Measurements from ENCODE around the gene TLR2. TPM values are rescaled to one million over a fixed set of nuclear protein-coding genes. Genes with fewer than 3 reads are reported as not detected.
"Not testable (repeated sequence)": the region's sequence is repeated elsewhere in the genome, so short reads cannot be mapped to it uniquely, and the experiment has no call there.

Gene TLR2
- total RNA-seq, 1 experiment from 2014 or later = not detected

DNA sequence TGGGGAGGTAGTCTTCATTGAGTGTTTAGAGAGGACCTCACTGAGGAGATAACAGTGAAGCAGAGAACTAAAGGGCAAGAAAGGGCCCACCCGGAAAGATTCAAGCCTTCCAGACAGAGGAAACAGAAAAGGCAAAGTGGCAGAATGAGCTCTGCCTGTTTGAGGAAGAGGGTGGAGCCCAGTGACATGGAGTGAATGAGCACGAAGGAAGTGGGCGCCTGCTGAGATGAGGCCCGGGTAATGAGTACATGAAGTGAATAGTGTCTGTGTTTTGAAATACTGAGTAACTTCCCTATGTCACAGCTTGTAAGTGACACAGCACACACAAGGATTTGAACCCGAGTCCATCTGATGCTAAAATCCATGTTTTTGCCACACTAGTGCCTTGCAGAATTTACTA lies 32.5 kb upstream of the TLR2 start:
- Histone ChIP-seq H3K4me2 (ENCODE audit: low read depth, low read length, poor library complexity, severe bottlenecking) (no peak overlapping the region), H2AFZ (ENCODE audit: low read length) (peak overlapping the region; percentile 17), H3K9me2 (replicated peaks; ENCODE audit: insufficient read depth, low read length) (no peaks in the 10 kb centered on the region), H3K9me3 (ENCODE audit: low read length) (no peaks in the 10 kb centered on the region), H3K9ac (ENCODE audit: low read length) (no peak overlapping the region), H3K4me1 (ENCODE audit: low read length) (peaks cover 19% of the 10 kb centered on the region), H3K36me3 (ENCODE audit: insufficient read depth, low read length) (no peaks in the 10 kb centered on the region), H3K79me2 (ENCODE audit: low read length) (no peaks in the 10 kb centered on the region), H4K20me1 (ENCODE audit: insufficient read depth, low read depth, low read length) (no peaks in the 10 kb centered on the region), H3K4me3 (ENCODE audit: low read length) (no peak overlapping the region), H3K27me3 (ENCODE audit: low read length) (no peaks in the 10 kb centered on the region), H3K27ac (ENCODE audit: low read length) (no peak overlapping the region)
- DNase-seq = peak; percentile 61

DNA sequence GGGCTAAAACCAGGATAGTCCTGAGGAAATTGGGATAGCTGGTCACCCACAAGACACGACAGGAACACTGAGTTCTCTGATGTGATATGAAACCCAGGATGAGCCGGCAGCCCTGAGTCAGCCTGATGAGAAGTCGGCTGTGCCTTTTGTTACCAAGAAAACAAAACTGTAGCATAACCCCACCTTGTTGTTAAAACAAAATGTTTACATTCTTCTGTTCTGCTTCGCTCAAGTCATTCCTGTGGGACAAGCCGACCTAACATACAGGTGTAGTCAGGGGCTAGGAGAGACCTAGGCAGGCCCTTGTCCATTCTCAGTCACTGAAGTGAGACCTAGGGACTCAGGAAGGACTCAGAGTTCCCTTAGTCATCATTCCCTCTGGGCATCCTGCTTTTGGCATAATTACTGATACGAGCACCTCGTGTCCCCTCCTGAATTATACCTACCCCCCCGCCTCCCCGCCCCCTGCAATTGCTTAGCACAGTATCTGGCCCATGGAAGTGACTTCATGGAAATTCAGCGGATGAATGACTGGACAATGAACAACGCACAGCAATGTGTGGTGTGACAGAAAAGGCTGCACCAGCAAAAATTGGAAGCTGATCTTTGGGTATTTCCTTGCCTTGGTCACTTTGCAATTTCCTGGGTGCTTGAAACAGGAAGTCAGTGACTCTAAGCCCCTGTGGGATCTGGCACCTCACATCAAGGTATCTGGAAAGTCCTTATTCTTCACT lies 31.9 kb upstream of the TLR2 start:
- Histone ChIP-seq H3K9me3 (ENCODE audit: low read length) (no peaks in the 10 kb centered on the region), H4K20me1 (ENCODE audit: insufficient read depth, low read depth, low read length) (no peaks in the 10 kb centered on the region), H2AFZ (ENCODE audit: low read length) (no peak overlapping the region; the same call in 1 of the 2 replicates), H3K36me3 (ENCODE audit: insufficient read depth, low read length) (no peaks in the 10 kb centered on the region), H3K27ac (ENCODE audit: low read length) (no peak overlapping the region), H3K79me2 (ENCODE audit: low read length) (no peaks in the 10 kb centered on the region), H3K4me3 (ENCODE audit: low read length) (no peak overlapping the region), H3K9me2 (replicated peaks; ENCODE audit: insufficient read depth, low read length) (no peaks in the 10 kb centered on the region), H3K4me2 (ENCODE audit: low read depth, low read length, poor library complexity, severe bottlenecking) (no peak overlapping the region), H3K4me1 (ENCODE audit: low read length) (peaks cover 19% of the 10 kb centered on the region), H3K27me3 (ENCODE audit: low read length) (no peaks in the 10 kb centered on the region), H3K9ac (ENCODE audit: low read length) (no peak overlapping the region)
- DNase-seq = no peak

DNA sequence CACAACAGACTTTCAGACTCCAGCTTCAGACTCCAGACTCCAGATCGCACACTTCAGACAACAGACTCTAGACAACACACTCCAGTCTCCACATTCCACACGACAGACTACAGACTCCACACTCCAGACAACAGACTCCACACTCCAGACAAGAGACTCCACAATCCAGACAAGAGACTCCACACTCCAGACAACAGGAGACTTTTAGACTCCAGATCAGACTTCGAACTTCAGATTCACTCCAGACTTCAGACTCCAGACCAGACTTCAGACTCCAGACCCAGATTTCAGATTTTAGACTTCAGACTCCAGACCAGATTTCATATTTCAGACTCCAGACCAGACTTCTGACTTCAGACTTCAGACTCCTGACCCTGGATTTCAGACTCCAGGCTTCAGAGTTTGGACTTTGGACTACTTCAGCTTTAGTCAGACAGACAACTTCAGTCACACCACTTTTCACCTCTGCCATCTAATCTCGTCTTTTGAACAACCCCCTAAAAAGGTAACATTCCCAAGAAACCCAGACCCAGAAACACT lies 29.0 kb upstream of the TLR2 start:
- no peaks in the 10 kb centered on the region for H4K20me1 ChIP-seq (ENCODE audit: insufficient read depth, low read depth, low read length)
- no peak overlapping the region for H3K9ac ChIP-seq (ENCODE audit: low read length)
- H3K27ac ChIP-seq (ENCODE audit: low read length) = no peak overlapping the region
- no peak overlapping the region for H3K4me3 ChIP-seq (ENCODE audit: low read length)
- H3K27me3 ChIP-seq (ENCODE audit: low read length) = no peaks in the 10 kb centered on the region
- peaks cover 8% of the 10 kb centered on the region for H3K4me1 ChIP-seq (ENCODE audit: low read length)
- H3K9me2 ChIP-seq (replicated peaks; ENCODE audit: insufficient read depth, low read length) = no peaks in the 10 kb centered on the region
- no peaks in the 10 kb centered on the region for H3K36me3 ChIP-seq (ENCODE audit: insufficient read depth, low read length)
- H3K9me3 ChIP-seq (ENCODE audit: low read length) = no peaks in the 10 kb centered on the region
- no peak for DNase-seq
- H3K4me2 ChIP-seq (ENCODE audit: low read depth, low read length, poor library complexity, severe bottlenecking) = no peak overlapping the region
- H3K79me2 ChIP-seq (ENCODE audit: low read length) = no peaks in the 10 kb centered on the region
- no peak overlapping the region for H2AFZ ChIP-seq (ENCODE audit: low read length)

DNA sequence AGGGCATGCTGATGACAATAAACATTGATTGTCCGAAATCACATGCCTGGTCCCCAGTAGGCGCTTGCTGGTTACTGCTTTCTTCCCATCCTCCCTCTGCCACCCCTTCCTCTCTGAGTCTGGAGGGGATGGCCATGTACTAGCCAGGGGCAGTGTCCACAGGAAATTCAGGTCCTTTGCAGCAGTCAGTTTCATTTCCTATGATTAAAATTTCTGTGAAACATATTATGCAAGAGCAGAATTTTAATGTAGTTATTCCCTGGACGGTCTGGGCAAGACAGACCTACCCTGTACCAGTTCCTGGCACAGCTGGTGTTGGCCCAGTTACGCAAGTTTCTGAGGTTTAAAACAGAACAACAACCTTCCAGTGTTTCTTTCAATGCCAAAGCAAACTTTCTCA lies 28.2 kb upstream of the TLR2 start:
- no peaks in the 10 kb centered on the region for H4K20me1 ChIP-seq (ENCODE audit: insufficient read depth, low read depth, low read length)
- H3K9ac ChIP-seq (ENCODE audit: low read length) = no peak overlapping the region
- H3K36me3 ChIP-seq (ENCODE audit: insufficient read depth, low read length) = no peaks in the 10 kb centered on the region
- no peaks in the 10 kb centered on the region for H3K27me3 ChIP-seq (ENCODE audit: low read length)
- H2AFZ ChIP-seq (ENCODE audit: low read length) = no peak overlapping the region
- H3K4me3 ChIP-seq (ENCODE audit: low read length) = no peak overlapping the region
- H3K9me3 ChIP-seq (ENCODE audit: low read length) = no peaks in the 10 kb centered on the region
- no peak for DNase-seq
- H3K79me2 ChIP-seq (ENCODE audit: low read length) = no peaks in the 10 kb centered on the region
- no peaks in the 10 kb centered on the region for H3K9me2 ChIP-seq (replicated peaks; ENCODE audit: insufficient read depth, low read length)
- H3K4me1 ChIP-seq (ENCODE audit: low read length) = peaks cover 8% of the 10 kb centered on the region
- no peak overlapping the region for H3K4me2 ChIP-seq (ENCODE audit: low read depth, low read length, poor library complexity, severe bottlenecking)
- no peak overlapping the region for H3K27ac ChIP-seq (ENCODE audit: low read length)

DNA sequence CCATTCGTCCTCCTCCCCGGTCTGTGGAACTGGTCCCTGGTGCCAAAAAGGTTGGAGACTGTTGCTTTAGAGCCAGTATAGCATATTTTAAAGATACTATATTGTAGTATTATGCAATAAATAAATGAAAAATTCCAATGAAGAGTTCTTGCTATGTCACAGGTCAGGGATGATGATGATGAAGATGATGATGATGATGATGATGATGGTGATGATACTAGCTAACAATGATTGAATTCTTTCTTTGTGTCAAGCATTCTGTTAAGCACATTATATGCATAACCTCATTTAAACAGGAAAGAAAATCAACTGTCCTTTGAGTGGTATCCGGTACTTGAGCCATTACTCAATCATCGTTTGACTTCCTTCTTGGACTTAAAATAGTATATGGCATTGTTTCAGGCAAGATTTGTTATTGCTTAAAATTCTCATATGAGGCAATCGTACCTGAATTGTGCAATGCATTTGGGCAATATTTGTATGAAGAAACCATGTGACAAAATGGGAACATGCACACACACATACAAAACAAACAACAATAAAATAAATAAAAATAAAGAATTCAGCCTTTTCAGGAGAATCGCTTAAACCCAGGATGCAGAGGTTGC lies 22.8 kb upstream of the TLR2 start:
- no peak for DNase-seq
- H3K9me3 ChIP-seq (ENCODE audit: low read length) = no peaks in the 10 kb centered on the region
- no peaks in the 10 kb centered on the region for H3K79me2 ChIP-seq (ENCODE audit: low read length)
- no peaks in the 10 kb centered on the region for H4K20me1 ChIP-seq (ENCODE audit: insufficient read depth, low read depth, low read length)
- no peaks in the 10 kb centered on the region for H3K27me3 ChIP-seq (ENCODE audit: low read length)
- H3K9me2 ChIP-seq (replicated peaks; ENCODE audit: insufficient read depth, low read length) = no peaks in the 10 kb centered on the region
- H3K36me3 ChIP-seq (ENCODE audit: insufficient read depth, low read length) = no peaks in the 10 kb centered on the region
- H3K4me3 ChIP-seq (ENCODE audit: low read length) = no peak overlapping the region
- H3K4me1 ChIP-seq (ENCODE audit: low read length) = no peaks in the 10 kb centered on the region
- no peak overlapping the region for H2AFZ ChIP-seq (ENCODE audit: low read length)
- no peak overlapping the region for H3K27ac ChIP-seq (ENCODE audit: low read length)
- no peak overlapping the region for H3K9ac ChIP-seq (ENCODE audit: low read length)
- no peak overlapping the region for H3K4me2 ChIP-seq (ENCODE audit: low read depth, low read length, poor library complexity, severe bottlenecking)

DNA sequence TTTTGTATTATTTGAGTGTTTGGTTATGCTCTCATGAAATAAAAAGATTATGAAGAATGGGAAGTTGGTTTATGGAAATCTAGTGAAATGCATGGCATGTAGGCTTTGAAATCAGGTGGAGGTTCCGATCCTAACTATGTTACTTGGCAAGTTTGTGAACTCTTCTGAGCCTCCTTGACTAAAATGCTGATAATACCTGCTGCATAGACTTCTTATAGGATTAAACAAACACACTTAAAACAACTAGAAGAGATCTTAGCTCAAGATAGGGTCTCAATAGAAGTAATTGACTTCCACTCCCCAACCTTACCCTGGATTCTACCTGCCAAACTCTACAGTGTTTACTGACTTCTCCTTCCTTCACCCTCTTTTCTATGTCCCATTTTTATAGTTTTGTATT lies 22.2 kb upstream of the TLR2 start:
- DNase-seq = no peak
- H3K9me2 ChIP-seq (replicated peaks; ENCODE audit: insufficient read depth, low read length) = no peaks in the 10 kb centered on the region
- H3K27ac ChIP-seq (ENCODE audit: low read length) = no peak overlapping the region
- no peaks in the 10 kb centered on the region for H4K20me1 ChIP-seq (ENCODE audit: insufficient read depth, low read depth, low read length)
- no peaks in the 10 kb centered on the region for H3K27me3 ChIP-seq (ENCODE audit: low read length)
- no peak overlapping the region for H2AFZ ChIP-seq (ENCODE audit: low read length)
- no peak overlapping the region for H3K4me3 ChIP-seq (ENCODE audit: low read length)
- H3K79me2 ChIP-seq (ENCODE audit: low read length) = no peaks in the 10 kb centered on the region
- no peaks in the 10 kb centered on the region for H3K36me3 ChIP-seq (ENCODE audit: insufficient read depth, low read length)
- H3K9ac ChIP-seq (ENCODE audit: low read length) = no peak overlapping the region
- no peaks in the 10 kb centered on the region for H3K4me1 ChIP-seq (ENCODE audit: low read length)
- no peaks in the 10 kb centered on the region for H3K9me3 ChIP-seq (ENCODE audit: low read length)
- no peak overlapping the region for H3K4me2 ChIP-seq (ENCODE audit: low read depth, low read length, poor library complexity, severe bottlenecking)

DNA sequence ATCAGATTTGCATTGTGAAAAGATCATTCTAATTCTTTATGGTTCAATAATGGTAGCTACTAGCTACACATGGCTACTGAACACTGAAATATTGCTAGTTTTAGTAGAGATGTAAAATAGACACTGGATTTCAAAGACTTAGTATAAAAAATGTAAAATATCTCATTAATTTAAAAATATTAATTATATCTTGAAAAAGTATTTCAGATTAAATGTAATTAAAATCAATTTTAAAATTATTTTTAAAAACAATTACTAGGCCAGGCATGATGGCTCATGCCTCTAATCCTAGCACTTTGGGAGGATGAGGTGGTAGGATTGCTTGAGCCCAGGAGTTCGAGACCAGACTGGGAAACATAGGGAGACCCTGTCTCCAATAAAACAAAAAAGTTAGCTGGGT lies 20.4 kb upstream of the TLR2 start:
- no peak overlapping the region for H3K9ac ChIP-seq (ENCODE audit: low read length)
- H3K4me2 ChIP-seq (ENCODE audit: low read depth, low read length, poor library complexity, severe bottlenecking) = no peak overlapping the region
- H2AFZ ChIP-seq (ENCODE audit: low read length) = no peak overlapping the region
- H3K9me3 ChIP-seq (ENCODE audit: low read length) = no peaks in the 10 kb centered on the region
- no peaks in the 10 kb centered on the region for H4K20me1 ChIP-seq (ENCODE audit: insufficient read depth, low read depth, low read length)
- no peak for DNase-seq
- H3K27ac ChIP-seq (ENCODE audit: low read length) = no peak overlapping the region
- no peaks in the 10 kb centered on the region for H3K9me2 ChIP-seq (replicated peaks; ENCODE audit: insufficient read depth, low read length)
- H3K36me3 ChIP-seq (ENCODE audit: insufficient read depth, low read length) = no peaks in the 10 kb centered on the region
- H3K79me2 ChIP-seq (ENCODE audit: low read length) = no peaks in the 10 kb centered on the region
- H3K4me1 ChIP-seq (ENCODE audit: low read length) = no peaks in the 10 kb centered on the region
- H3K27me3 ChIP-seq (ENCODE audit: low read length) = no peaks in the 10 kb centered on the region
- H3K4me3 ChIP-seq (ENCODE audit: low read length) = no peak overlapping the region

DNA sequence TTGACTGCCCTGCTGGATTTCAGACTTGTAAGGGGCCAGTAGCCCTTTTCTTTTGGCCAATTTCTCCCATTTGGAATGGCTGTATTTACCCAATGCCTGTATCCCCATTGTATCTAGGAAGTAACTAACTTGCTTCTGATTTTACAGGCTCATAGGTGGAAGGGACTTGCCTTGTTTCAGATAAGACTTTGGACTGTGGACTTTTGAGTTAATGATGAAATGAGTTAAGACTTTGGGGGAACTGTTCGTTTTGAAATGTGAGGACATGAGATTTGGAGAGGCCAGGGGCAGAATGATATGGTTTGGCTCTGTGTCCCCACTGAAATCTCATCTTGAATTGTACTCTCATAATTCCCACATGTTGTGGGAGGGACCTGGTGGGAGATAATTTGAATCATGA lies 17.6 kb upstream of the TLR2 start:
- H3K9me2 ChIP-seq (replicated peaks; ENCODE audit: insufficient read depth, low read length); H4K20me1 ChIP-seq (ENCODE audit: insufficient read depth, low read depth, low read length); DNase-seq; H3K4me3 ChIP-seq (ENCODE audit: low read length); H3K36me3 ChIP-seq (ENCODE audit: insufficient read depth, low read length); H2AFZ ChIP-seq (ENCODE audit: low read length); H3K27me3 ChIP-seq (ENCODE audit: low read length); H3K4me2 ChIP-seq (ENCODE audit: low read depth, low read length, poor library complexity, severe bottlenecking); H3K9ac ChIP-seq (ENCODE audit: low read length); H3K9me3 ChIP-seq (ENCODE audit: low read length); H3K27ac ChIP-seq (ENCODE audit: low read length); H3K4me1 ChIP-seq (ENCODE audit: low read length); H3K79me2 ChIP-seq (ENCODE audit: low read length): not testable (repeated sequence)

All from Karpas-422 (cell line).